Gastroesophageal sphincter (tissue), 3 donors: ENCODE data around the gene SQSTM1.

Experiments used
- CTCF ChIP-seq, 4 experiments: fragments of 200-600 bp in 2 of 4; fragments of 450-650 bp in 2 of 4; sonication (generic) in 1 of 4; IDR thresholded peaks; one replicate each; pipeline ENCODE4 v1.5.1; 2017 to 2019; ENCODE audit warnings: antibody characterized with exemption in 4 of 4, mild to moderate bottlenecking in 2 of 4, moderate library complexity in 2 of 4
- POLR2A ChIP-seq, 2 donors: fragments of 450-650 bp; IDR thresholded peaks; one replicate each; pipeline ENCODE4 v1.6.1; 2017; ENCODE audit warnings: antibody characterized with exemption in 2 of 2, mild to moderate bottlenecking in 2 of 2, moderate library complexity in 1 of 2

GRCh38 chr5:179840766-179841165 is 20.1 kb downstream of the SQSTM1 start:
- TF ChIP-seq CTCF (IDR thresholded peaks at IDR 0.05) (no peak), POLR2A (IDR thresholded peaks at IDR 0.05) (no peak)
